HFF-Myc (cell line): ENCODE results near the gene ATP7B.

Experiments used
- DNase-seq: peaks from one replicate; pipeline ENCODE4 v3.0.0-alpha.2; 2011; ENCODE audit warnings: low read depth; ENCODE audit errors: extremely low read depth
- H3K4me3 ChIP-seq: replicated peaks from 2 replicates; pipeline ENCODE4 v1.5.1; 2011; ENCODE audit warnings: low read depth, mild to moderate bottlenecking, control low read depth, low read length
- TF ChIP-seq, protein P1 (sequence below): IDR thresholded peaks from 2 replicates; pipeline ENCODE4 v1.5.1; 2012; ENCODE audit warnings: mild to moderate bottlenecking, low read depth, low read length, control low read depth; ENCODE audit errors: missing control alignments

The ATP7B gene

DNA sequence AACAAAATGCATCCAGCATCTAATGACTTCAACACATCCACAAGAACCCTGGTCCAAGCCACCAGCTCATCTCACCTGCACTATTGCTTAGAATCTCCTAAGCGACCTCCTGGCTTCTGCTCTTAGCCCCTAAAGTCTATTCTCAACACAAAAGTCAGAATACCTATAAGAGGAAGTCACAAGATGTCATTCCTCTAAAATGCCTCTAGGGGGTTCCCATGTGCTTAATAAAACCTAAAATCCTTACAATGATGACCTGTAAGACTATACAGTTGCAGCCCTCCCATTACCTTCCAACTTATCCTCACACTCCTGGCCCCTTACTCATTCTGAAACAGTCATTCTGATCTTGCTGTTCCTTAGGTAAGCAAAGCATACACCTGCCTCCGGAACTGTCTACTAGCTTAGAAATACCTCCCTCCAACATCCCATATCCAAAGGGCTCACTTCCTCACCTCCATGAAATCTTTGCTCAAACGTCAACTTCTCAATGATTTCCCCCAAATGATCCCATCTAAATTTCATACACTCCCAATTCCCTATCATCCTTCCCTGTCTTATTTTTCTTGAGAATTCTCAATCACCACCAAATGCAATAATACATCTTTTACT, 10.0 kb downstream of the ATP7B start:
- no peak overlapping the region for H3K4me3 ChIP-seq
- DNase-seq = peak; percentile 10
- TF ChIP-seq, protein P1, sequence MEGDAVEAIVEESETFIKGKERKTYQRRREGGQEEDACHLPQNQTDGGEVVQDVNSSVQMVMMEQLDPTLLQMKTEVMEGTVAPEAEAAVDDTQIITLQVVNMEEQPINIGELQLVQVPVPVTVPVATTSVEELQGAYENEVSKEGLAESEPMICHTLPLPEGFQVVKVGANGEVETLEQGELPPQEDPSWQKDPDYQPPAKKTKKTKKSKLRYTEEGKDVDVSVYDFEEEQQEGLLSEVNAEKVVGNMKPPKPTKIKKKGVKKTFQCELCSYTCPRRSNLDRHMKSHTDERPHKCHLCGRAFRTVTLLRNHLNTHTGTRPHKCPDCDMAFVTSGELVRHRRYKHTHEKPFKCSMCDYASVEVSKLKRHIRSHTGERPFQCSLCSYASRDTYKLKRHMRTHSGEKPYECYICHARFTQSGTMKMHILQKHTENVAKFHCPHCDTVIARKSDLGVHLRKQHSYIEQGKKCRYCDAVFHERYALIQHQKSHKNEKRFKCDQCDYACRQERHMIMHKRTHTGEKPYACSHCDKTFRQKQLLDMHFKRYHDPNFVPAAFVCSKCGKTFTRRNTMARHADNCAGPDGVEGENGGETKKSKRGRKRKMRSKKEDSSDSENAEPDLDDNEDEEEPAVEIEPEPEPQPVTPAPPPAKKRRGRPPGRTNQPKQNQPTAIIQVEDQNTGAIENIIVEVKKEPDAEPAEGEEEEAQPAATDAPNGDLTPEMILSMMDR = peak; percentile 57

DNA sequence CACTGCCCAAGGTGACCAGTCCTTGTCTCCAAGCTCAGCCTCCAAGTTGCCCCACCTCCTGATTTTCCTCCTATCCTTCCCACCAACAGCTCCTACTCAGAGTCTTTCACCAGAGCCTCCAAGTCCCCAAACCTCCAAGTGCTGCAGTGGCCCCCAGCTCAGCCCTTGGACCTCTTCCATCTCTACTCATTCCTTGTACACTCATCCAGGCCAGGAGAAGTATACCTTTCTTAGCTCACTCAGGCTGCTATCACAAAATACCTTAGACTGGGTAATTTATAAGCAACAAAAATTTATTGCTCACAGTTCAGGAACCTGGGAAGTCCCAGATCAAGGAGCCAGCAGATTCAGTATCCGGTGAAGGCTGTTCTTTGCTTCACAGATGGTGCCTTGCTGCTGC, 11.3 kb downstream of the ATP7B start:
- no peak overlapping the region for H3K4me3 ChIP-seq
- DNase-seq = no peak
- TF ChIP-seq, protein P1 = no peak

DNA sequence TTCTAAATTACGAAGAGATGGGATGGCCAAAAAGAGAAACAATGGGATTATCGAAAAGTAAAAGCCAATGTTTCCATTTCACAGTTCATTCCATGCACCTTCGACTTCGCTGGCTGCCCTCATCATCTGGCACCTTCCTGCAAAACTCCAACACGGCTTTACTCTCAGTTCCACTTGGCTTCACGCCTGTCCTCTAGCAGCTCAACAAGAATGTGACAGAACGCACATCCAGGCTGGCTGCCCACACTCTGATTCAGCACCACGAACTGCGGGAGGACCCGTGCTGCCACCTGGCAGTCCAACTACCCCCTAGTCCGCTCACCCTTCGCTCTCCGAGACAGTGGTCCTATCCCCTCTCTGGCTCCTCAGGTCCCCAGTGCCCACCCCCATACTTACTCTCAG, 11.7 kb downstream of the ATP7B start:
- TF ChIP-seq, protein P1 = no peak
- no peak overlapping the region for H3K4me3 ChIP-seq
- DNase-seq = no peak

DNA sequence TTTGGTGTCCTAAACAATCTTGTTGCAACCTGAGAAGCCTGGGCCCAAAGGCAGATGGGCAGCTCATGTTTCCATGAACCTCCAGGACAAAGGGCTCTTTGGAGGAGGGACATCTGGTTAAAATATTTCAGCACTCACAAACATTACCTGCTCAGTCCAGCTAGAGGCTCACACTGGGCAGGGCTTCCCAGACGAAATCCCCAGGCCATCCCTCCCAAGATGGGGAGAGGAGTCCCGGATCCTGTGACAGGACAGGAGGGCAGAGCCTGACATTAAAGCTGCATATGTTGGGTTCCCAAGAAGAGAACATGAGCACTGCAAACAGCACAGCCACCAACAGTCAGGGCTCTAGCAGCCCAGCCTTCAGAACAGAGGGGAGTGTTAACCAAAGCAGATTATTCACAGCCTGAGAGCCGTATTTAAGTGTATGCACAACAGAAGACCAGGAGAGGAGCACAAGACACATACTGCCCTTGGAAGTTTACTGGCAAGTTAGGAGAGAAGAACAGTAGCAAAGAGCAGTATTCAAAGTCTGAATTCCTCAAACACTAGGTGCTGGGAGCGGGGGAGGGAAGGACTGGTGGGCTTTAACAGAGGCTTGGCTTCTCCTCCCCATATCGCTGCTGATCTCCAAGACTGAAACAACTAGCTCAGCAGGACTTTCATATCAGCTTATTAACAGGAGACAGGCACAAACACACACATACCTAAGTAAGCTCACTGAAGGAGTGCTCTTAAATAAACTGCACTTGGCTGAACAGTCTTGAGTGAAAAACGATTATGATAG, 12.3 kb downstream of the ATP7B start:
- H3K4me3 ChIP-seq = no peak overlapping the region
- DNase-seq = no peak
- TF ChIP-seq, protein P1 = no peak

DNA sequence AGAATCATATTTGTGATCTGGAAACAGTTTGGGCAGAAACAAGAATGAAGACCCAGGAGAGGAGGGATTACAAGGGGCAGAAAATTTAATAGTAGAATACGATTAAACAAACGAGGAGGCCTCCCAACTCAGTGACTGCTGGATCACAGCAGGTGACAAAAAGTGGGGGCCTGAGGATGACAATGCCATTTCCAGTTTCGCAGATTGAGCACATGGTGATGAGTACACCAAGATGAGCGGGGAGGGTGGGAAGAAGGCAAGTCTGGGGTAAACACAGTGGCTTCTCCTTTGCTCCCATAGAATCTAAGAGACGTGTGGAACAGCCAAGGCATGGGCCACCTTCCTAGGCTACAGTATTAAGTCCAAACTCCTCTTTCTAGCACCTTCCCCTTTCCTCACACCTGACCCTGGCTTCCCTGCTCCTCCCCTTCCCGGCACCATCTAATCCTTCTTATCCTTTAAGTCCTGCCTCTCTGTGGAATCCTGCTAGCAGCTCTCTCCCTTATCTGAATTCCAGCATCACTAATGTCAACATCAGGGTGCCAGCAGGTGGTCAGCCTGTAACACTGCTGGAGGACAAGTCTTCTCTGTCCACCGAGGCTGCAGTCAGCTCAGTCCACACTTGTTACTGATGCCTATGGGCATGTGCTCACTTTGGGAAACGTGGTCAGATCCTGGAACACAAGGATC, 13.5 kb downstream of the ATP7B start:
- H3K4me3 ChIP-seq = no peak overlapping the region
- TF ChIP-seq, protein P1 = no peak
- DNase-seq = no peak

DNA sequence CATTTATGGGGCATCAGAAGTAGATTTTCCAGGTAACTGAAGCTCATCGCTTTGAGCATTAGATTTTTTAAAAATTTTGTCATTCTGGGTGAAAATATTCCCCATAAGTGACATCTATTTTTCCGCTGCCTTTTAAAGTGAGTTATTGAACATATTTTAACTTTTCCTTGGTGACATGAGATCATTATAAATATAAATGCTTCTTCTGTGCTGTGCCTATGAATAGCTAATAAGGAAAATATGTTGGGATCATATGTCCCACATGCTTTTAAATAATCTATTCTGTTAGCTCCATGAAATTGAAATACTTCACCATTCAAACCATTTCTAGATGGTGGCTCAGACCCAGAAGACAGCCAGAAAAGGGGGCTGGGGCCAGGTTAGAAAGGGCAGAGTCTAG, 14.1 kb downstream of the ATP7B start:
- no peak overlapping the region for H3K4me3 ChIP-seq
- TF ChIP-seq, protein P1 = no peak

More for the DNA sequence above, 14.1 kb downstream of the ATP7B start:
- DNase-seq = no peak
